Endothelial cell of umbilical vein (primary cell): ENCODE results near the gene TMC4. TPM values are rescaled to one million over a fixed set of nuclear protein-coding genes. Genes with fewer than 3 reads are reported as not detected.
"Not testable (repeated sequence)": the region's sequence is repeated elsewhere in the genome, so short reads cannot be mapped to it uniquely, and the experiment has no call there.

ENCODE experiments used
- BruUV-seq: library from RNA; stranded (reverse); fragments of 400-500 nt; replicated peaks from 2 replicates; lab custom pipeline; 2021; lab: Mats Ljungman, UMichigan
- CTCF ChIA-PET: fragments of 300-600, 350-600 bp; sonication (Branson Sonifier 250); formaldehyde crosslinking; loops from one replicate; lab custom pipeline; 2021; ENCODE audit warnings: antibody characterized with exemption, inconsistent platforms; lab: Charles Lee
- POLR2A ChIA-PET: fragments of 300-600, 350-600 bp; sonication (Branson Sonifier 250); formaldehyde crosslinking; loops from one replicate; lab custom pipeline; 2021; ENCODE audit warnings: antibody characterized with exemption, inconsistent platforms; lab: Charles Lee
- DNase-seq: peaks from one replicate; pipeline ENCODE4 v3.0.0-alpha.2; 2011; ENCODE audit warnings: low read depth, low spot score
- FAIRE-seq: peaks from 2 replicates; lab custom pipeline; 2011; peaks lifted over from hg19 to GRCh38; lab: Jason Lieb, UNC
- H2AFZ ChIP-seq: 2 replicates; pipeline ENCODE4 v1.6.0; 2012; ENCODE audit warnings: low read depth, low read length, control low read depth, inconsistent platforms
- H3K27ac ChIP-seq: 2 replicates; pipeline ENCODE4 v1.5.1; 2011; ENCODE audit warnings: low read depth, mild to moderate bottlenecking, control low read depth, low read length, moderate library complexity; ENCODE audit not compliant: insufficient read depth
- H3K27me3 ChIP-seq, 2 experiments: 2 replicates each; pipeline versions ENCODE4 v1.6.0 to v1.6.1; 2011; ENCODE audit warnings: low read length in 2 of 2, mixed read lengths in 1 of 2; ENCODE audit not compliant: control insufficient read depth in 2 of 2, insufficient read depth in 2 of 2
- H3K36me3 ChIP-seq, 2 experiments: 2 replicates in 1 of 2; 3 replicates in 1 of 2; pipeline ENCODE4 v1.5.1; 2011; ENCODE audit warnings: low read length in 2 of 2, mild to moderate bottlenecking in 1 of 2, moderate library complexity in 1 of 2; ENCODE audit not compliant: control insufficient read depth in 2 of 2, insufficient read depth in 2 of 2; ENCODE audit errors: extremely low read depth in 1 of 2
- H3K4me1 ChIP-seq: 3 replicates; pipeline ENCODE4 v1.5.1; 2011; ENCODE audit warnings: mild to moderate bottlenecking, low read length; ENCODE audit not compliant: control insufficient read depth, insufficient read depth; ENCODE audit errors: extremely low read depth
- H3K4me2 ChIP-seq: 2 replicates; pipeline ENCODE4 v1.6.1; 2011; ENCODE audit warnings: low read length, control low read depth, mixed read lengths; ENCODE audit not compliant: insufficient read depth
- H3K4me3 ChIP-seq, 3 experiments: fragments of 200-600 bp in 1 of 3; sonication (generic), shearing (Covaris generic) in 1 of 3; replicated peaks in 1 of 3; 2 replicates each; pipeline ENCODE4 v1.5.1; 2011 to 2016; ENCODE audit warnings: control low read depth in 3 of 3, low read length in 3 of 3, mild to moderate bottlenecking in 2 of 3, inconsistent platforms in 1 of 3, low read depth in 1 of 3, moderate library complexity in 1 of 3; ENCODE audit not compliant: insufficient read depth in 1 of 3
- H3K79me2 ChIP-seq: 2 replicates; pipeline ENCODE4 v1.6.0; 2012; ENCODE audit warnings: low read length, inconsistent platforms; ENCODE audit not compliant: control insufficient read depth, insufficient read depth
- H3K9ac ChIP-seq: replicated peaks from 2 replicates; pipeline ENCODE3; 2011; ENCODE audit warnings: low read length, control low read depth; ENCODE audit not compliant: insufficient read depth; ENCODE audit errors: extremely low read depth
- H3K9me1 ChIP-seq: replicated peaks from 3 replicates; pipeline ENCODE4 v1.6.0; 2011; ENCODE audit warnings: mild to moderate bottlenecking, low read length; ENCODE audit not compliant: control insufficient read depth, insufficient read depth; ENCODE audit errors: extremely low read depth
- H3K9me3 ChIP-seq: replicated peaks from 2 replicates; pipeline ENCODE4 v1.5.1; 2012; ENCODE audit warnings: low read length, inconsistent platforms; ENCODE audit not compliant: control insufficient read depth, insufficient read depth
- H4K20me1 ChIP-seq: replicated peaks from 2 replicates; pipeline ENCODE3; 2011; ENCODE audit warnings: mild to moderate bottlenecking, low read length; ENCODE audit not compliant: control insufficient read depth, insufficient read depth; ENCODE audit errors: extremely low read depth
- JUN ChIP-seq: IDR thresholded peaks from 2 replicates; pipeline ENCODE4 v1.6.1; 2011; ENCODE audit warnings: borderline replicate concordance, low read depth; ENCODE audit not compliant: insufficient read length, insufficient read depth
- dilution Hi-C: fragments of 300-500 bp; cut with MboI; formaldehyde crosslinking; loops from one replicate; pipeline ENCODE4 v1.15.0; 2019; ENCODE audit warnings: low sequenced_read_pairs; ENCODE audit not compliant: extremely low pct_ligation_motif_present
- intact Hi-C: fragments of 100-400 bp; cut with micrococcal nuclease; formaldehyde crosslinking; loops from one replicate; pipeline ENCODE4 v1.10.0; 2022
- polyA plus RNA-seq, 4 experiments: library from polyadenylated mRNA; depleted of rRNA in 3 of 4; stranded (reverse) in 3 of 4; unstranded in 1 of 4; fragments of >200 nt; gene quantifications; 2 replicates each; pipeline versions ENCODE4 v1.2.1 to v1.2.3, GENCODE V29; 2011 to 2012; ENCODE audit warnings: missing spikeins in 1 of 4
- total RNA-seq: library from RNA; stranded (reverse); gene quantifications from 2 replicates; pipeline ENCODE4 v1.2.3, GENCODE V29; 2021

The TMC4 gene
- total and polyA plus RNA-seq, 2 donors (not counting 3 experiments of a cell fraction or from before 2014, with no cell fraction given), result 0.71 to 1.7 TPM

DNA sequence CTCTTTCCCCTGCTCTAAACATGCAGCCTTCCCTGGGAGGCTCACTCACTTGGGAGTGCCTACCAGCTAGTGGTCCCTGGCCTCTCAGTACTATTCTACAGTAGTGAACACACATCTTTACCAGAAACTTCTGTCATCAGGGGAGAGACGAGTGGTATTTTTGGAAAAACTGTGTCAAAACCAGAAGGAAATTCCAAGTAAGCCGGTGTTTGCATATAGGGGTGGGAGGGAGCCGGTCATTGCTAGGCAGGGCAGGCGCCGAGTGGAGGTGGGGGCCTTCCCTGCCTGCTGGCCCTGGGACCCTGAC, 34.7 kb upstream of the TMC4 start:
- Histone ChIP-seq H3K9me1 (no peaks in the 10 kb centered on the region), H3K27me3 (no peaks in the 10 kb centered on the region), H3K36me3 (peaks cover 33 to 46% of the 10 kb centered on the region in 2 experiments), H3K27ac (no peak overlapping the region), H4K20me1 (no peaks in the 10 kb centered on the region), H3K4me1 (peaks cover 46% of the 10 kb centered on the region), H3K79me2 (peaks cover 62% of the 10 kb centered on the region), H3K4me2 (no peak overlapping the region), H3K9ac (no peak overlapping the region), H3K4me3 (no peak overlapping the region), H3K9me3 (no peaks in the 10 kb centered on the region), H2AFZ (no peak overlapping the region)
- dilution Hi-C loops, result no loop called here
- FAIRE-seq, result no peak
- POLR2A ChIA-PET, result interaction anchor here (1.7 kb wide), 1 partner anchor 18 kb away, joined by 5 read pairs; the partner anchor contains the start of gene MBOAT7
- intact Hi-C loops, result no loop called here
- BruUV-seq, result no TSS peak
- DNase-seq, result no peak
- CTCF ChIA-PET, result interaction anchor here (1.3 to 1.7 kb wide), 2 partner anchors 17 to 25 kb away, joined by 3 to 4 read pairs; partner anchors contain the start of gene TSEN34
- no peak for TF ChIP-seq JUN

DNA sequence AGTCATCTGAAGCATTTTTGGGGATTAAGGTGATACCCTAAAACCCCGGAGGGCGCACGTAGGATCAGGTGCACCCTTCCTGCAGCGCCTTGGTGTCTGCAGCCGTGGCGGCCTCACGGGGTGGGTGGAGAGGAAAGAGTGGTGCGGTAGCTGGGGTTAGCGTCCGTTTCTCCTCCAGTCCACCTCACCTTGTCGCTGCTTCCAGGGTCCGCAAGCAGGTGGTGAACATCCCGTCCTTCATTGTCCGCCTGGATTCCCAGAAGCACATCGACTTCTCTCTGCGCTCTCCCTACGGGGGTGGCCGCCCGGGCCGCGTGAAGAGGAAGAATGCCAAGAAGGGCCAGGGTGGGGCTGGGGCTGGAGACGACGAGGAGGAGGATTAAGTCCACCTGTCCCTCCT, 34.2 kb upstream of the TMC4 start:
- H3K27ac ChIP-seq, H3K9ac ChIP-seq, H3K27me3 ChIP-seq, H3K4me3 ChIP-seq, H3K4me2 ChIP-seq, FAIRE-seq, H3K9me3 ChIP-seq, H3K9me1 ChIP-seq, H2AFZ ChIP-seq, BruUV-seq, dilution Hi-C loops, CTCF ChIA-PET, intact Hi-C loops, H4K20me1 ChIP-seq, DNase-seq: not testable (repeated sequence)
- POLR2A ChIA-PET, result interaction anchor here (0.8 to 1.7 kb wide), 2 partner anchors 16 to 18 kb away, joined by 3 to 5 read pairs; partner anchors contain the start of genes MBOAT7 and TSEN34
- Histone ChIP-seq H3K79me2 (peaks cover 66% of the 10 kb centered on the region), H3K4me1 (peaks cover 50% of the 10 kb centered on the region), H3K36me3 (peaks cover 36 to 49% of the 10 kb centered on the region in 2 experiments)
